AG09309 (cell line): ENCODE measurements around the gene ALDOC.
A peak's percentile ranks its signal among the peaks of the same experiment; 100 is the strongest.

ENCODE experiments used
- DNase-seq: peaks from one replicate; pipeline ENCODE4 v3.0.0-alpha.2; 2010; ENCODE audit warnings: low read depth
- H3K4me3 ChIP-seq: 2 replicates; pipeline ENCODE4 v1.5.1; 2011; ENCODE audit warnings: mild to moderate bottlenecking, low read depth, low read length, moderate library complexity; ENCODE audit not compliant: control insufficient read depth
- CTCF ChIP-seq: IDR thresholded peaks from 2 replicates; pipeline ENCODE4 v1.5.1; 2011; ENCODE audit warnings: mild to moderate bottlenecking, low read depth, low read length, inconsistent platforms; ENCODE audit not compliant: insufficient read depth, control insufficient read depth; ENCODE audit errors: missing control alignments

ALDOC gene

GRCh38 chr17:28553000-28553505 lies 23.6 kb downstream of the ALDOC start:
- no peak for TF ChIP-seq CTCF
- no peak for DNase-seq
- H3K4me3 ChIP-seq: no peak overlapping the region

- no peak for TF ChIP-seq CTCF
- DNase-seq: no peak
- H3K4me3 ChIP-seq: peak within 1 kb of the TSS; percentile 62
Observed at GRCh38 chr17:28552176-28552999, 24.3 kb downstream of the ALDOC start, which contains the start of gene UNC119. UNC119 (minus strand) TSS chr17:28552624; CDS start chr17:28552557, 67 bp downstream.

GRCh38 chr17:28551421-28552175 lies 25.1 kb downstream of the ALDOC start:
- no peak for TF ChIP-seq CTCF
- no peak for DNase-seq

GRCh38 chr17:28550858-28551257 lies 25.8 kb downstream of the ALDOC start:
- TF ChIP-seq CTCF: no peak
- H3K4me3 ChIP-seq: no peak overlapping the region
- no peak for DNase-seq

More at GRCh38 chr17:28551421-28552175, 25.1 kb downstream of the ALDOC start:
- peak overlapping the region; percentile 62 for H3K4me3 ChIP-seq

GRCh38 chr17:28549236-28550132 lies 27.2 kb downstream of the ALDOC start:
- TF ChIP-seq CTCF: peak; percentile 2
- no peak overlapping the region for H3K4me3 ChIP-seq
- DNase-seq: no peak
